HepG2 (cell line): ENCODE measurements around the gene CNIH3. TPM values are rescaled to one million over a fixed set of nuclear protein-coding genes. Genes with fewer than 3 reads are reported as not detected.

Experiments used
- ATAC-seq: fragments of 200-7000 bp; cut with Tn5 transposase; 3 replicates; pipeline ENCODE4 v1.9.1; 2020; ENCODE audit warnings: mild to moderate bottlenecking, moderate library complexity
- BruUV-seq: library from RNA; stranded (reverse); fragments of 400-500 nt; replicated peaks from 2 replicates; lab custom pipeline; 2021; lab: Mats Ljungman, UMichigan
- CTCF ChIA-PET: fragments of 300-600 bp; formaldehyde crosslinking; extraction: SDS; loops from one replicate; lab custom pipeline; 2021; ENCODE audit warnings: low total read pairs, inconsistent platforms, low intra/inter-chr PET ratio; lab: Yijun Ruan, JAX
- POLR2A ChIA-PET: fragments of 350-600 bp; sonication (Branson Sonifier 250); formaldehyde crosslinking; loops from one replicate; lab custom pipeline; 2020; ENCODE audit warnings: antibody characterized with exemption, inconsistent platforms; lab: Yijun Ruan, JAX
- DNase-seq: peaks from one replicate; pipeline ENCODE4 v3.0.0-alpha.2; 2015; ENCODE audit warnings: low spot score
- FAIRE-seq: peaks from 3 replicates; lab custom pipeline; 2011; peaks lifted over from hg19 to GRCh38; lab: Jason Lieb, UNC
- H2AFZ ChIP-seq: one replicate; pipeline ENCODE4 v1.6.1; 2011; ENCODE audit warnings: low read length, inconsistent platforms
- H3K27ac ChIP-seq: fragments of 300-600 bp; 3 replicates; pipeline ENCODE4 v1.8.0; 2011; ENCODE audit warnings: mixed run types, mild to moderate bottlenecking, mixed read lengths, low read length, inconsistent platforms; ENCODE audit not compliant: insufficient read depth; ENCODE audit errors: extremely low read length
- H3K27me3 ChIP-seq, 2 experiments: fragments of 200-600 bp in 1 of 2; 2 replicates in 1 of 2; 3 replicates in 1 of 2; pipeline versions ENCODE4 v1.6.0 to v1.8.0; 2011; ENCODE audit warnings: low read length in 2 of 2, mild to moderate bottlenecking in 2 of 2, moderate library complexity in 2 of 2, inconsistent platforms in 1 of 2; ENCODE audit not compliant: insufficient read depth in 2 of 2, control insufficient read depth in 1 of 2
- H3K36me3 ChIP-seq, 2 experiments: fragments of 200-600 bp in 1 of 2; replicated peaks in 1 of 2; 2 replicates in 1 of 2; 3 replicates in 1 of 2; pipeline versions ENCODE4 v1.5.1 to v1.8.0; 2011; ENCODE audit warnings: low read length in 2 of 2, inconsistent platforms in 1 of 2; ENCODE audit not compliant: insufficient read depth in 2 of 2, control insufficient read depth in 1 of 2
- H3K4me1 ChIP-seq: 2 replicates; pipeline ENCODE4 v1.5.1; 2012; ENCODE audit warnings: low read length, inconsistent platforms; ENCODE audit not compliant: insufficient read depth
- H3K4me2 ChIP-seq: 2 replicates; pipeline ENCODE4 v1.6.0; 2011; ENCODE audit warnings: low read depth, low read length, inconsistent platforms
- H3K4me3 ChIP-seq, 3 experiments: fragments of 200-600 bp in 1 of 3; sonication (generic), shearing (Covaris generic) in 1 of 3; replicated peaks in 1 of 3; 2 replicates each; pipeline ENCODE4 v1.5.1; 2011 to 2016; ENCODE audit warnings: low read length in 3 of 3, inconsistent platforms in 2 of 3, low read depth in 2 of 3, mild to moderate bottlenecking in 2 of 3, control low read depth in 1 of 3, mixed read lengths in 1 of 3; ENCODE audit not compliant: insufficient read depth in 1 of 3
- H3K79me2 ChIP-seq: one replicate; pipeline ENCODE4 v1.6.1; 2011; ENCODE audit warnings: low read length, inconsistent platforms; ENCODE audit not compliant: insufficient read depth
- H3K9ac ChIP-seq: 2 replicates; pipeline ENCODE4 v1.6.0; 2011; ENCODE audit warnings: mild to moderate bottlenecking, low read depth, low read length, inconsistent platforms; ENCODE audit not compliant: insufficient read depth
- H3K9me3 ChIP-seq: 2 replicates; pipeline ENCODE4 v1.5.1; 2012; ENCODE audit warnings: mild to moderate bottlenecking, low read length
- H4K20me1 ChIP-seq: 2 replicates; pipeline ENCODE4 v1.6.0; 2011; ENCODE audit warnings: inconsistent platforms, mild to moderate bottlenecking, low read length, moderate library complexity; ENCODE audit not compliant: insufficient read depth
- BORCS8-MEF2B ChIP-seq: sonication (generic); formaldehyde crosslinking; IDR thresholded peaks from 2 replicates; pipeline ENCODE4 v1.8.0; 2022; ENCODE audit warnings: mild to moderate bottlenecking, missing genetic modification reagents
- FOSL2 ChIP-seq: sonication (generic); formaldehyde crosslinking; IDR thresholded peaks from 2 replicates; pipeline ENCODE4 v1.4.0; 2020; ENCODE audit warnings: missing genetic modification reagents
- GATAD1 ChIP-seq: IDR thresholded peaks from 2 replicates; pipeline ENCODE4 v1.6.1; 2016; ENCODE audit warnings: missing genetic modification reagents, missing compliant biosample characterization
- PATZ1 ChIP-seq: sonication (generic); formaldehyde crosslinking; IDR thresholded peaks from 2 replicates; pipeline ENCODE4 v1.4.0; 2020; ENCODE audit warnings: missing genetic modification reagents
- REL ChIP-seq: sonication (generic); formaldehyde crosslinking; conservative IDR thresholded peaks from 2 replicates; pipeline ENCODE4 v1.8.0; 2022; ENCODE audit warnings: mild to moderate bottlenecking, missing genetic modification reagents, moderate library complexity
- REXO4 ChIP-seq: sonication (generic); formaldehyde crosslinking; IDR thresholded peaks from 2 replicates; pipeline ENCODE4 v1.8.0; 2022; ENCODE audit warnings: missing genetic modification reagents, mild to moderate bottlenecking, borderline replicate concordance
- SYNCRIP ChIP-seq: fragments of 200-400 bp; formaldehyde crosslinking; IDR thresholded peaks from 2 replicates; pipeline ENCODE4 v1.6.1; 2018; ENCODE audit warnings: mild to moderate bottlenecking, low read depth, low read length; ENCODE audit not compliant: insufficient read depth
- TAF1 ChIP-seq: sonication (generic); formaldehyde crosslinking; IDR thresholded peaks from 2 replicates; pipeline ENCODE4 v1.4.0; 2020; ENCODE audit warnings: missing genetic modification reagents
- TFAP4 ChIP-seq: sonication (generic); IDR thresholded peaks from 2 replicates; pipeline ENCODE4 v1.6.1; 2016; ENCODE audit warnings: low read depth, borderline replicate concordance
- ZFP36L1 ChIP-seq: sonication (generic); formaldehyde crosslinking; IDR thresholded peaks from 2 replicates; pipeline ENCODE4 v1.8.0; 2022; ENCODE audit warnings: mild to moderate bottlenecking, missing genetic modification reagents, moderate library complexity
- ZNF263 ChIP-seq: sonication (generic); formaldehyde crosslinking; IDR thresholded peaks from 2 replicates; pipeline ENCODE4 v1.4.0; 2020; ENCODE audit warnings: missing genetic modification reagents
- ZNF335 ChIP-seq: sonication (generic); formaldehyde crosslinking; IDR thresholded peaks from 2 replicates; pipeline ENCODE4 v1.4.0; 2020; ENCODE audit warnings: missing genetic modification reagents
- ZNF510 ChIP-seq: sonication (generic); formaldehyde crosslinking; IDR thresholded peaks from 2 replicates; pipeline ENCODE4 v1.4.0; 2020; ENCODE audit warnings: low read depth, mild to moderate bottlenecking, missing genetic modification reagents
- WGBS: methylation state at CpG from one replicate; pipeline ENCODE4 v1.1.6; 2017; ENCODE audit warnings: low lambda C conversion rate; 5-methylcytosine and 5-hydroxymethylcytosine counted together
- in situ Hi-C: cut with HindIII; loops from 2 replicates; pipeline ENCODE4 v1.10.0; 2017; ENCODE audit warnings: low pct_unique_long_range_greater_than_20kb; ENCODE audit not compliant: extremely low pct_ligation_motif_present
- intact Hi-C: fragments of 100-400 bp; cut with micrococcal nuclease; formaldehyde crosslinking; loops from one replicate; pipeline ENCODE4 v1.10.0; 2022; ENCODE audit not compliant: unreplicated experiment
- polyA plus RNA-seq, 8 experiments: library from polyadenylated mRNA; depleted of rRNA in 3 of 8; stranded (reverse) in 7 of 8; unstranded in 1 of 8; fragments of >200 nt; fragmentation: Illumina TruSeq in 4 of 8; extraction: Trizol in 4 of 8; gene quantifications; 2 replicates each; pipeline versions ENCODE4 v1.2.1 to v1.2.3, GENCODE V29; 2011 to 2016; ENCODE audit warnings: low read depth in 4 of 8, missing spikeins in 1 of 8, mixed read lengths in 1 of 8; ENCODE audit not compliant: insufficient read depth in 1 of 8
- total RNA-seq, 5 experiments: library from RNA; depleted of rRNA; stranded (reverse); fragments of >200 nt; fragmentation: Illumina TruSeq; extraction: Trizol; gene quantifications; 2 replicates each; pipeline ENCODE4 v1.2.3, GENCODE V29; 2016; ENCODE audit warnings: low read depth in 1 of 5

Gene CNIH3
- total and polyA plus RNA-seq, 2 of the 13 experiments (the other 11 are each of a cell fraction or from before 2014, with no cell fraction given) = 0.36 to 1.1 TPM

- Histone ChIP-seq H2AFZ (no peak overlapping the region), H3K27ac (no peak overlapping the region), H3K27me3 (no peaks in the 10 kb centered on the region; a peak in 1 of 5 replicates), H3K9ac (no peak overlapping the region), H3K4me1 (peaks cover 9% of the 10 kb centered on the region; the same call in 1 of the 2 replicates), H3K36me3 (no peaks in the 10 kb centered on the region), H3K79me2 (no peaks in the 10 kb centered on the region), H4K20me1 (no peaks in the 10 kb centered on the region), H3K9me3 (no peaks in the 10 kb centered on the region), H3K4me2 (no peak overlapping the region), H3K4me3 (no peak overlapping the region)
- CTCF ChIA-PET = no interaction called here
- ATAC-seq (no peak), DNase-seq (no peak), FAIRE-seq (no peak)
- in situ Hi-C loops = no loop called here
- 5% methylated on average over 3 of the region's 3 CpGs for WGBS
- TF ChIP-seq REL (CRISPR knock-in tag) (no peak), TAF1 (CRISPR knock-in tag) (no peak), GATAD1 (no peak), PATZ1 (CRISPR knock-in tag) (no peak), BORCS8-MEF2B (CRISPR knock-in tag) (no peak), ZFP36L1 (CRISPR knock-in tag) (no peak), ZNF263 (CRISPR knock-in tag) (no peak), ZNF335 (CRISPR knock-in tag) (no peak), TFAP4 (no peak), SYNCRIP (no peak), REXO4 (CRISPR knock-in tag) (no peak), FOSL2 (CRISPR knock-in tag) (no peak), ZNF510 (CRISPR knock-in tag) (no peak)
- POLR2A ChIA-PET = no interaction called here
- intact Hi-C loops = no loop called here
- BruUV-seq = no TSS peak
These were observed 78.9 kb downstream of the CNIH3 start for GRCh38 chr1:224694969-224695368.
